ENCODE results near the gene NDUFA9.

NDUFA9 gene
- 16.8 to 35.5 (median 21.4) reads per million in 17 experiments for total RNA-seq

GRCh38 chr12:4648501-4649357 lies at the start of gene NDUFA9, which contains the start of gene AKAP3:
TSS of gene NDUFA9 (plus strand) at chr12:4649114. CDS start at chr12:4649127, 13 bp downstream.
TSS of gene AKAP3 (minus strand) at chr12:4649051. CDS start at chr12:4638196, 10,855 bp downstream.
- DNase-seq = peak; percentile 85 to 91 (median 88)

GRCh38 chr12:4603421-4603820 lies 45.5 kb upstream of the NDUFA9 start:
- DNase-seq = no peak

GRCh38 chr12:4603946-4604345 lies 45.0 kb upstream of the NDUFA9 start:
- no peak for DNase-seq

- DNase-seq = peak; percentile 87 to 94 (median 91)
Measured at GRCh38 chr12:4604684-4605193, 44.2 kb upstream of the NDUFA9 start.

GRCh38 chr12:4607056-4607455 lies 41.9 kb upstream of the NDUFA9 start:
- DNase-seq = no peak

GRCh38 chr12:4609071-4609470 lies 39.8 kb upstream of the NDUFA9 start:
- no peak for DNase-seq

GRCh38 chr12:4610481-4610880 lies 38.4 kb upstream of the NDUFA9 start:
- no peak for DNase-seq

GRCh38 chr12:4615667-4616066 lies 33.2 kb upstream of the NDUFA9 start:
- DNase-seq = no peak

GRCh38 chr12:4621511-4621910 lies 27.4 kb upstream of the NDUFA9 start:
- DNase-seq = peak in 1 of 4 experiments; percentile 4

GRCh38 chr12:4626543-4626942 lies 22.4 kb upstream of the NDUFA9 start:
- DNase-seq = no peak

- no peak for DNase-seq
Measured at GRCh38 chr12:4628406-4628805, 20.5 kb upstream of the NDUFA9 start.

- DNase-seq = no peak
Measured at GRCh38 chr12:4630262-4630661, 18.7 kb upstream of the NDUFA9 start.

GRCh38 chr12:4643747-4644146 lies 5.2 kb upstream of the NDUFA9 start:
- DNase-seq = no peak

- DNase-seq = no peak
Measured at GRCh38 chr12:4645023-4645422, 3.9 kb upstream of the NDUFA9 start.

GRCh38 chr12:4648104-4648500 lies 812 bp upstream of the NDUFA9 start:
- peak; percentile 48 to 75 (median 64) for DNase-seq

- DNase-seq = no peak
Measured at GRCh38 chr12:4649358-4649661, 396 bp downstream of the NDUFA9 start.

- DNase-seq = no peak
Measured at GRCh38 chr12:4653257-4653656, 4.3 kb downstream of the NDUFA9 start.

GRCh38 chr12:4653691-4654090 lies 4.8 kb downstream of the NDUFA9 start:
- DNase-seq = peak in 1 of 4 experiments; percentile 2

- peak in 3 of 4 experiments; percentile 2 to 49 (median 12) for DNase-seq
Measured at GRCh38 chr12:4663971-4664505, 15.1 kb downstream of the NDUFA9 start.

- no peak for DNase-seq
Measured at GRCh38 chr12:4665236-4665635, 16.3 kb downstream of the NDUFA9 start.

- DNase-seq = no peak
Measured at GRCh38 chr12:4679711-4680110, 30.8 kb downstream of the NDUFA9 start.

GRCh38 chr12:4681732-4682131 lies 32.8 kb downstream of the NDUFA9 start:
- DNase-seq = no peak

- no peak for DNase-seq
Measured at GRCh38 chr12:4685317-4685716, 36.4 kb downstream of the NDUFA9 start.

- DNase-seq = no peak
Measured at GRCh38 chr12:4690760-4691159, 41.8 kb downstream of the NDUFA9 start.

Measured in suppressor macrophage (primary cell).